Loucy (cell line): ENCODE data around the gene GDPGP1.
A peak's percentile ranks its signal among the peaks of the same experiment; 100 is the strongest.

Experiments
- H2AFZ ChIP-seq: fragments of 200-600 bp; sonication (generic); 2 replicates; pipeline ENCODE4 v1.6.0; 2016; ENCODE audit warnings: antibody characterized with exemption, mild to moderate bottlenecking, low read length, moderate library complexity
- H3F3A ChIP-seq: fragments of 200-600 bp; 2 replicates; pipeline ENCODE4 v1.6.0; 2016; ENCODE audit warnings: antibody characterized with exemption, low read depth, mild to moderate bottlenecking
- H3K27me3 ChIP-seq: fragments of 200-600 bp; sonication (generic); 2 replicates; pipeline ENCODE4 v1.6.1; 2014; ENCODE audit warnings: low read length, mild to moderate bottlenecking; ENCODE audit not compliant: insufficient read depth, poor library complexity, severe bottlenecking
- H3K36me3 ChIP-seq: fragments of 200-600 bp; sonication (generic); 2 replicates; pipeline ENCODE4 v1.6.1; 2016; ENCODE audit warnings: low read length; ENCODE audit not compliant: insufficient read depth
- H3K4me1 ChIP-seq: fragments of 200-600 bp; sonication (generic); 2 replicates; pipeline ENCODE4 v1.5.1; 2014; ENCODE audit warnings: low read length, mild to moderate bottlenecking; ENCODE audit not compliant: insufficient read depth, poor library complexity, severe bottlenecking
- H3K4me2 ChIP-seq: fragments of 200-600 bp; sonication (generic); 2 replicates; pipeline ENCODE4 v1.6.0; 2014; ENCODE audit warnings: antibody characterized with exemption, low read length, low read depth, mild to moderate bottlenecking; ENCODE audit not compliant: poor library complexity, severe bottlenecking
- H3K4me3 ChIP-seq: fragments of 200-600 bp; sonication (generic); 2 replicates; pipeline ENCODE4 v1.5.1; 2014; ENCODE audit warnings: low read length, mild to moderate bottlenecking, mixed read lengths; ENCODE audit not compliant: poor library complexity, severe bottlenecking
- H3K79me2 ChIP-seq: fragments of 200-600 bp; sonication (generic); 2 replicates; pipeline ENCODE4 v1.6.1; 2014; ENCODE audit warnings: low read length; ENCODE audit not compliant: insufficient read depth
- H3K9ac ChIP-seq: fragments of 200-600 bp; sonication (generic); 2 replicates; pipeline ENCODE4 v1.6.0; 2014; ENCODE audit warnings: mild to moderate bottlenecking, low read depth, low read length, moderate library complexity; ENCODE audit not compliant: poor library complexity, severe bottlenecking
- H3K9me2 ChIP-seq: fragments of 200-600 bp; sonication (generic); replicated peaks from 2 replicates; pipeline ENCODE4 v1.6.1; 2016; ENCODE audit warnings: low read depth, low read length, mixed read lengths
- H3K9me3 ChIP-seq: fragments of 200-600 bp; sonication (generic); 2 replicates; pipeline ENCODE4 v1.6.1; 2014; ENCODE audit warnings: mild to moderate bottlenecking, antibody characterized with exemption, low read length, low read depth; ENCODE audit not compliant: insufficient read depth
- H4K20me1 ChIP-seq: fragments of 200-600 bp; sonication (generic); 2 replicates; pipeline ENCODE4 v1.6.0; 2014; ENCODE audit warnings: antibody characterized with exemption, low read length, mild to moderate bottlenecking; ENCODE audit not compliant: insufficient read depth, poor library complexity, severe bottlenecking
- EZH2phosphoT487 ChIP-seq: fragments of 200-600 bp; IDR thresholded peaks from 2 replicates; pipeline ENCODE4 v1.6.1; 2018; ENCODE audit warnings: antibody characterized with exemption, mild to moderate bottlenecking, moderate library complexity, borderline replicate concordance
- TF ChIP-seq, protein P1 (sequence below): fragments of 200-600 bp; sonication (generic); conservative IDR thresholded peaks from 2 replicates; pipeline ENCODE4 v1.5.1; 2014; ENCODE audit warnings: mild to moderate bottlenecking, antibody characterized with exemption, low read length

Gene GDPGP1

DNA sequence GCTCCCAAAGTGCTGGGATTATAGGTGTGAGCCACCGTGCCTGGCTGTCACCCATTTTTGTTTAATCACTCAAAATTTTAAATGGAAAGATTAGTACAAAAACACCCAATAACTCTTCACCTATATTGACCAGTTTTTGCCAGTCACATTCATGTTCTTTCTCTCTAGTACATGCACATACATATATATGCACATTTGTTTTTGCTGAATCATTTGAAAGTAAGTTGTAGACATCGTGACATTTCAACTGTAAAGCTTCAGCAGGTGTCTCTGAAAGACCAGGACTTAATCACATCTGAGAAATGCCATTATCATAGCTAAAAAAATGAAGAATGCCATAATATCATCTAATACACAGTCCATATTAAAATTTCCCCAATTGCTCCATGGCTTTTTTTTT, 39.4 kb upstream of the GDPGP1 start:
- no peaks in the 10 kb centered on the region for H3K27me3 ChIP-seq
- no peak for TF ChIP-seq EZH2phosphoT487
- TF ChIP-seq, protein P1, sequence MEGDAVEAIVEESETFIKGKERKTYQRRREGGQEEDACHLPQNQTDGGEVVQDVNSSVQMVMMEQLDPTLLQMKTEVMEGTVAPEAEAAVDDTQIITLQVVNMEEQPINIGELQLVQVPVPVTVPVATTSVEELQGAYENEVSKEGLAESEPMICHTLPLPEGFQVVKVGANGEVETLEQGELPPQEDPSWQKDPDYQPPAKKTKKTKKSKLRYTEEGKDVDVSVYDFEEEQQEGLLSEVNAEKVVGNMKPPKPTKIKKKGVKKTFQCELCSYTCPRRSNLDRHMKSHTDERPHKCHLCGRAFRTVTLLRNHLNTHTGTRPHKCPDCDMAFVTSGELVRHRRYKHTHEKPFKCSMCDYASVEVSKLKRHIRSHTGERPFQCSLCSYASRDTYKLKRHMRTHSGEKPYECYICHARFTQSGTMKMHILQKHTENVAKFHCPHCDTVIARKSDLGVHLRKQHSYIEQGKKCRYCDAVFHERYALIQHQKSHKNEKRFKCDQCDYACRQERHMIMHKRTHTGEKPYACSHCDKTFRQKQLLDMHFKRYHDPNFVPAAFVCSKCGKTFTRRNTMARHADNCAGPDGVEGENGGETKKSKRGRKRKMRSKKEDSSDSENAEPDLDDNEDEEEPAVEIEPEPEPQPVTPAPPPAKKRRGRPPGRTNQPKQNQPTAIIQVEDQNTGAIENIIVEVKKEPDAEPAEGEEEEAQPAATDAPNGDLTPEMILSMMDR, result no peak
- H4K20me1 ChIP-seq, result no peaks in the 10 kb centered on the region
- no peak overlapping the region for H3K4me2 ChIP-seq
- peaks cover 47% of the 10 kb centered on the region for H3K4me1 ChIP-seq
- no peaks in the 10 kb centered on the region for H3K36me3 ChIP-seq
- H3K9ac ChIP-seq, result no peak overlapping the region
- no peak overlapping the region for H3K4me3 ChIP-seq
- no peaks in the 10 kb centered on the region for H3K9me2 ChIP-seq
- no peak overlapping the region for H2AFZ ChIP-seq
- no peaks in the 10 kb centered on the region for H3K9me3 ChIP-seq
- no peaks in the 10 kb centered on the region for H3F3A ChIP-seq
- no peaks in the 10 kb centered on the region for H3K79me2 ChIP-seq

DNA sequence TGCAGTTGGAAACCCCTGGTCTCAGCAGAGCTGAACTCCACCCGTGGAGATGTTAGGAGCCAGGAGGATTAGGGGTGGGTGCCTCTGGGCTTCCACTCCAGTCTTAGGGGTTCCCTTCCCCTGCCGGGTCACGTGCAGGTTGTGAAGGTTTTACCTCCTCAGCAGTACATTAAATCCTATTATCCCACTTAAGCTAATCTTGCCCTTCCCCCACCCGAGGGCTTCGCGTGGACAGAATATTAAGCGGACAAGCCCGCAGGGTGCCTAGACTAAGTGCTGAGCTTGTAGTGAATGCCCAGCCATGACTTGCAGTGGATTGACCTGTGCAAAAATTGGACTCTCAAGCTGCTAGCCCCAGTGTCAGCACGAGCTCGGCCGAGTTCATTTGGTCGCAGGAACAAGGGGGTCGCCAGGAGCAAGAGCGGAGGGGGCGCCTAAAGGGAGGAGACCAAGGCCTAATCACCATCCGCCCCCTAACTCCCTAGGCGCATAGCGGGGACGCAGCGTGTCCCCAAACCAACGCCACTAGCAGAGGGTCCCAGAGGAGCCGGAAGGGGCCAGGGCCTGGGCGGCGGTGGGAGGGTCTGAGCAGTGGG, 33.4 kb upstream of the GDPGP1 start:
- no peaks in the 10 kb centered on the region for H3F3A ChIP-seq
- no peaks in the 10 kb centered on the region for H3K27me3 ChIP-seq
- peaks cover 44% of the 10 kb centered on the region for H3K79me2 ChIP-seq
- peak overlapping the region; percentile 91 for H2AFZ ChIP-seq
- no peaks in the 10 kb centered on the region for H3K9me3 ChIP-seq
- peak overlapping the region; percentile 95 for H3K4me3 ChIP-seq
- no peaks in the 10 kb centered on the region for H3K9me2 ChIP-seq
- H4K20me1 ChIP-seq, result peaks cover 10% of the 10 kb centered on the region
- TF ChIP-seq, protein P1, result no peak
- no peaks in the 10 kb centered on the region for H3K36me3 ChIP-seq
- peak overlapping the region; percentile 91 for H3K4me2 ChIP-seq
- H3K9ac ChIP-seq, result peak overlapping the region; percentile 86
- H3K4me1 ChIP-seq, result peaks cover 52% of the 10 kb centered on the region

DNA sequence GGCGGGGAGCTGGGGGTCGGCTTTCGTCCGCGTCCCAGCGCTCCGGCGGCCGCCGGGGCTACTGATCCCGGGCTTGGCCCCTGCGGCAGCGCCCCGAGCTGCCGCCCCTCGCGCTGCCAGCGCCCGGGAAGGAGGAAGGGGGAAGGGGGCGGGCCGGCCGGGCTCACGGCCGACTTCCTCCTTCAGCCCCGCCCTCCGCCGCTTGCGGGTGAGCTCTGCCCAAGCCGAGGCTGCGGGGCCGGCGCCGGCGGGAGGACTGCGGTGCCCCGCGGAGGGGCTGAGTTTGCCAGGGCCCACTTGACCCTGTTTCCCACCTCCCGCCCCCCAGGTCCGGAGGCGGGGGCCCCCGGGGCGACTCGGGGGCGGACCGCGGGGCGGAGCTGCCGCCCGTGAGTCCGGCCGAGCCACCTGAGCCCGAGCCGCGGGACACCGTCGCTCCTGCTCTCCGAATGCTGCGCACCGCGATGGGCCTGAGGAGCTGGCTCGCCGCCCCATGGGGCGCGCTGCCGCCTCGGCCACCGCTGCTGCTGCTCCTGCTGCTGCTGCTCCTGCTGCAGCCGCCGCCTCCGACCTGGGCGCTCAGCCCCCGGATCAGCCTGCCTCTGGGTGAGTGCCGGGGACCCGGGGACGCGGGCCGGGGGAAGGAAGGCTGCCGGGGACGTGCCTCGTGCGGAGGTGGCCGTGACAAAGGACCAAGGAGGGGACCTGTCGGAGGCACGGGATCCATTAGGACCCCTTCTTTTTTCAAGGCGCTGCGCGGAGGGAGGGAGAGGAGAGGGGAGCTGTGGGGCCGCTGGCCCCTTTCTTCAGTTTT, 32.7 kb upstream of the GDPGP1 start, which contains the start of gene SEMA4B:
SEMA4B (plus strand) TSS at position 201 of the 814 bp plus-strand sequence; CDS start at position 450, 249 bp downstream.
- H3K9me2 ChIP-seq, result no peaks in the 10 kb centered on the region
- H3K9me3 ChIP-seq, result no peaks in the 10 kb centered on the region
- H3K4me2 ChIP-seq, result peak within 1 kb of the TSS; percentile 91
- TF ChIP-seq, protein P1, result no peak
- TF ChIP-seq EZH2phosphoT487, result no peak
- H3K27me3 ChIP-seq, result no peaks in the 10 kb centered on the region
- H3K4me3 ChIP-seq, result peak within 1 kb of the TSS; percentile 95
- H3K9ac ChIP-seq, result peak within 1 kb of the TSS; percentile 86
- H2AFZ ChIP-seq, result peak within 1 kb of the TSS; percentile 91
- H3K79me2 ChIP-seq, result peaks cover 51% of the 10 kb centered on the region
- H4K20me1 ChIP-seq, result peaks cover 10% of the 10 kb centered on the region
- H3K36me3 ChIP-seq, result no peaks in the 10 kb centered on the region
- H3F3A ChIP-seq, result no peaks in the 10 kb centered on the region
- peaks cover 57% of the 10 kb centered on the region for H3K4me1 ChIP-seq
